ENCODE results near the gene LY86. TPM values are rescaled to one million over a fixed set of nuclear protein-coding genes. Genes with fewer than 3 reads are reported as not detected.

The LY86 gene
- total and polyA plus RNA-seq, 9 of the 15 experiments (the other 6 are each of a cell fraction or from before 2014, with no cell fraction given) = 0.08 to 0.20 TPM; not detected in 7

DNA sequence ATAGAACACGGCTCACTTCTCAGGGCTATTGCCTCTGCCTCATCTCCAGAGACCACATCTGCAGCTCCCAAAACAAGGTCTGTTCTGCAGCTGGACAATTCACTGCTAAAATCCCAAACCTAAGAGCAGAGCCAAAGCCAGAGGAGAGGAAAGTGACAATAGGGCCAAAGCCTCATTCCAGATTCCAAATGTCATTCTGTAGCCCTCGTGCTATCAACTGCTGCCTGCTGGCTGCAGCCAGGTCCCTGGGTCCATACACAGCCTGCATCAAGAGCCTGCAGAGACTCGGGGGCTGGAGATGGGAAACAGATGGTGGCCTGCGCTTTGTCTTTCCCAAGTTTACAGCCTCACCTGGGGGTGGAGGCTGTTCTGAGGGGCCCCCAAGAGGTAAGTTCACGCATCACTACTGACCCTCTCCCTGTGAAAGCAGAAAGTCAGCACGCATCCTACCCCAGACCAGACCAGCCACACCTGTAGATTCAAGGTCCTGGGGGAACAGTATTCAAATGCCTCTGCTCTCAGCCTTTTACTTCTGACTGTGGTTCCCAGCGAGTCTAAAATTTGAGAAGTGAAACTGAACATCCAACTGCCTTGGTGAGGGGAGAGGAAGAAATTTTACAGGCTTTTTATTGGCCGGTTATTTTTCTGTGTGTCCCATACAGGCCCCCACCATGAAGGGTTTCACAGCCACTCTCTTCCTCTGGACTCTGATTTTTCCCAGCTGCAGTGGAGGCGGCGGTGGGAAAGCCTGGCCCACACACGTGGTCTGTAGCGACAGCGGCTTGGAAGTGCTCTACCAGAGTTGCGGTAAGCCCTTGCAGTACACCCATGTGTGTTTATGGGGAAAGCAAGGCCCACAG, at the start of gene LY86 (continued):
- TF ChIP-seq, protein P1, sequence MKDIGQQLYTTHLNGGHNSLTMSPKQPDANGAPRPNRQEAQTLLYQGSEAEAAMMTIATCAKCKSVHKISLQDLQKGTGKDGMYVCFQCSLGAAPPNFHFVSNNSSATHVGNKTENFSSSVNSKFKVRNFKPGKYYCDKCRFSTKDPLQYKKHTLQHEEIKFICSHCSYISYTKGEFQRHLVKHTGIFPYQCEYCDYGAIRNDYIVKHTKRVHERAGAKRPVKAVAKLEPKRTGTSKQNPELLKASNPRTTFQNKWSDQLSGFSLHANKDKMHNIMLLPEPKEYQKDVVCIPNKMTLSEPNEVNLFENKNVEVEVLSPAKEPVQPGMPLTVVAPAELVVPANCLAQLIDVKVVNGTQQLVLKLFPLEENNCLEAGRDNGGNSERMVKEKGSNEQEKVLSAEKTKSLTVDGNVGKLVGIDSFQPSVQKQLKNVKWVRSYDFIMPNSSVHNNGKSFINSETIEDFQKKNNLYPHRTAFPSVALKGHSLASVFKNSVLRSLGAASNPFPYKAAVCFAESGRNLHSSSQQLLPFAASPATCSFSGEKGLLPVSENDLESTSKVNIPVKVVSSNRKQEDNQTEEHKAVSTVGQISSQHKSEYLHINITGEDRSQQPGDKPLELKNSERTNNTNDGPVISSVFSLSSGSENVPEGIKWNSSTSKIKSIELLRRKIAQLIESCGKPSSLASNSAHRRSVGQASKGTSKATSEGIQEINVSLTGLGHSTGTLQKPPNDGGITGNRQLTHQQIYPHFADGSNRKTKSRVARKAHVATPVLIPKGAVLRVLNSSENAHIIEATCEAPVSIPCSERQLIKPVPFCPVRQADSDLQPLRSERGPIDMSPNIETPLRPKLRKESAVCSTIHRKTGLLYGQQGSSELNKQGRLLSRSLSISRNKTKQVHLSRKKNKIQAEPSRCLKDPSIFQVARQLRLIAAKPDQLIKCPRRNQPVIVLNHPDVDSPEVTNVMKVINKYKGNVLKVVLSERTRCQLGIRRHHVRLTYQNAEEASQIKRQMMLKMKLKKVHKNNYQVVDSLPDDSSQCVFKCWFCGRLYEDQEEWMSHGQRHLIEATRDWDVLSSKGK (CRISPR knock-in tag; IDR thresholded peaks at IDR 0.05) = no peak
- TF ChIP-seq CBX2 (IDR thresholded peaks at IDR 0.05; ENCODE audit: insufficient read depth, low read length, poor library complexity, severe bottlenecking) (no peak), ZNF12 (CRISPR knock-in tag; IDR thresholded peaks at IDR 0.05) (no peak)

DNA sequence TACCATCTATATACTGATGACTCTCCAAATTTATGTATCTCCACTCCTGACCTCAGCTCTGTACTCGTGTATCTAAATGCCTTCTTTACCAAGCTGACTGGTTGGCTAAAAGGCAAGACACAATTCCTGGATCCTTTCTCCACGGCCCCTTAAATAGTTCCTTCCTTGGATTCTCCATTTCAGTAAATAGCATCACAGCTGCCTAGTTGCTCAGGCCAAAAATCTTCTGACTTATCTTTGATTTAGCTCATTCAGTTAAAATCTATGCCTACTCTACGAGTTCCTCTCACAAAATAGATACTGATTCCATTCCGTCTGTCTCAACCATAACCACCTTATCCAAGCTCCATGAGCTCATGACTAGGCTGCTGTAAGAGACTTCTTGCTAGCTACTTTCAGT, 49.5 kb upstream of the LY86 start:
- no peak overlapping the region for H3K27ac ChIP-seq (ENCODE audit: extremely low read depth, low read depth, low read length)
- H3K4me1 ChIP-seq (replicated peaks in 1 of 2; ENCODE audit: control insufficient read depth in 2 of 2, insufficient read depth in 2 of 2, low read length in 2 of 2) = no peaks in the 10 kb centered on the region
- H3K4me2 ChIP-seq (ENCODE audit: insufficient read depth, low read length) = no peak overlapping the region
- WGBS (ENCODE audit: insufficient coverage, low coverage, missing lambda C conversion rate) = 0% methylated on average over 4 of the region's 4 CpGs
- H3K27me3 ChIP-seq (ENCODE audit: control insufficient read depth in 2 of 2, insufficient read depth in 2 of 2, low read length in 2 of 2) = peaks cover 11 to 20% of the 10 kb centered on the region in 2 experiments
- TF ChIP-seq ZBTB8A (IDR thresholded peaks at IDR 0.05; ENCODE audit: partially characterized antibody) (no peak), HDAC2 (IDR thresholded peaks at IDR 0.05) (no peak), SMAD1 (IDR thresholded peaks at IDR 0.05; ENCODE audit: low read depth, low read length, partially characterized antibody) (no peak), EGR1 (conservative IDR thresholded peaks at IDR 0.05) (no peak), FOXK1 (CRISPR knock-in tag; IDR thresholded peaks at IDR 0.05; ENCODE audit: borderline replicate concordance) (no peak), STAT5A (IDR thresholded peaks at IDR 0.05; ENCODE audit: borderline replicate concordance, low read length) (no peak), GTF2E2 (tag; IDR thresholded peaks at IDR 0.05) (no peak), HNRNPL (IDR thresholded peaks at IDR 0.05; ENCODE audit: low read depth, low read length) (no peak), SIX5 (IDR thresholded peaks at IDR 0.05; ENCODE audit: borderline replicate concordance in 1 of 2, insufficient read depth in 1 of 2, low read depth in 1 of 2, low read length in 2 of 2) (no peak)
- TF ChIP-seq, protein P2, sequence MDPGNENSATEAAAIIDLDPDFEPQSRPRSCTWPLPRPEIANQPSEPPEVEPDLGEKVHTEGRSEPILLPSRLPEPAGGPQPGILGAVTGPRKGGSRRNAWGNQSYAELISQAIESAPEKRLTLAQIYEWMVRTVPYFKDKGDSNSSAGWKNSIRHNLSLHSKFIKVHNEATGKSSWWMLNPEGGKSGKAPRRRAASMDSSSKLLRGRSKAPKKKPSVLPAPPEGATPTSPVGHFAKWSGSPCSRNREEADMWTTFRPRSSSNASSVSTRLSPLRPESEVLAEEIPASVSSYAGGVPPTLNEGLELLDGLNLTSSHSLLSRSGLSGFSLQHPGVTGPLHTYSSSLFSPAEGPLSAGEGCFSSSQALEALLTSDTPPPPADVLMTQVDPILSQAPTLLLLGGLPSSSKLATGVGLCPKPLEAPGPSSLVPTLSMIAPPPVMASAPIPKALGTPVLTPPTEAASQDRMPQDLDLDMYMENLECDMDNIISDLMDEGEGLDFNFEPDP (CRISPR knock-in tag; IDR thresholded peaks at IDR 0.05) = no peak
- CTCF ChIA-PET (ENCODE audit: low intra/inter-chr PET ratio) = no interaction called here
- ATAC-seq = no peak
- no peak for FAIRE-seq
- no TSS peak for BruUV-seq (replicated peaks)
- H3K9me3 ChIP-seq (replicated peaks; ENCODE audit: control insufficient read depth, insufficient read depth, low read depth, low read length) = peaks cover 3% of the 10 kb centered on the region; the same call in 1 of the 2 replicates
- DNase-seq (ENCODE audit: extremely low read depth in 1 of 4, low spot score in 3 of 4) = no peak
- in situ Hi-C loops (cut with MboI) (loop anchor here (25.0 kb wide), 2 partner anchors 477 to 1402 kb away; no protein-coding TSS in a partner anchor), intact Hi-C loops (cut with micrococcal nuclease) (no loop called here)
- no peaks in the 10 kb centered on the region for H3K9me1 ChIP-seq (ENCODE audit: control insufficient read depth, insufficient read depth, low read length)
- no peak overlapping the region for H3K4me3 ChIP-seq
- no peaks in the 10 kb centered on the region for H3K36me3 ChIP-seq (ENCODE audit: control insufficient read depth, insufficient read depth, low read length)
- no peak overlapping the region for H3K9ac ChIP-seq (ENCODE audit: insufficient read depth in 1 of 2, low read depth in 2 of 2, low read length in 2 of 2)
- no peaks in the 10 kb centered on the region for H3K79me2 ChIP-seq (ENCODE audit: control insufficient read depth, insufficient read depth, low read length)
- POLR2A ChIA-PET = interaction anchor here (0.9 kb wide), 1 partner anchor 8 kb away, joined by 3 read pairs; no protein-coding TSS in a partner anchor
- no peaks in the 10 kb centered on the region for H4K20me1 ChIP-seq (replicated peaks; ENCODE audit: control insufficient read depth, insufficient read depth, low read length)
- H2AFZ ChIP-seq (ENCODE audit: low read depth, low read length) = no peak overlapping the region
